HL-60 (cell line): ENCODE data around the gene BCAN.

ENCODE experiments used
- DNase-seq, 2 experiments: peaks; one replicate each; pipeline ENCODE4 v3.0.0-alpha.2; 2010 to 2020; ENCODE audit warnings: low read depth in 1 of 2, low spot score in 1 of 2
- H3K27ac ChIP-seq: fragments of 250-450 bp; sonication (Bioruptor Pico); replicated peaks from 2 replicates; pipeline ENCODE4 v1.5.1; 2020; ENCODE audit warnings: mild to moderate bottlenecking, moderate library complexity
- H3K27me3 ChIP-seq: fragments of 250-450 bp; sonication (Bioruptor Pico); 2 replicates; pipeline ENCODE4 v1.5.1; 2021; ENCODE audit warnings: mild to moderate bottlenecking, moderate library complexity; ENCODE audit not compliant: insufficient read depth, poor library complexity, severe bottlenecking
- H3K4me3 ChIP-seq: replicated peaks from 2 replicates; pipeline ENCODE4 v1.5.1; 2011; ENCODE audit warnings: mild to moderate bottlenecking, control low read depth, low read length; ENCODE audit not compliant: insufficient read depth
- GABPA ChIP-seq: IDR thresholded peaks from 2 replicates; pipeline ENCODE4 v1.6.1; 2012; ENCODE audit warnings: low read depth
- POLR2AphosphoS5 ChIP-seq: IDR thresholded peaks from 2 replicates; pipeline ENCODE4 v1.6.1; 2012; ENCODE audit warnings: low read depth
- REST ChIP-seq: IDR thresholded peaks from 2 replicates; pipeline ENCODE4 v1.6.1; 2012; ENCODE audit warnings: low read depth; ENCODE audit not compliant: insufficient replicate concordance
- SPI1 ChIP-seq: IDR thresholded peaks from 2 replicates; pipeline ENCODE4 v1.6.1; 2012; ENCODE audit warnings: low read depth, mild to moderate bottlenecking, borderline replicate concordance
- TF ChIP-seq, protein P1 (sequence below): IDR thresholded peaks from one replicate; pipeline ENCODE4 v1.5.1; 2011; ENCODE audit warnings: low read length, control low read depth, inconsistent platforms; ENCODE audit not compliant: insufficient read depth

The BCAN gene

DNA sequence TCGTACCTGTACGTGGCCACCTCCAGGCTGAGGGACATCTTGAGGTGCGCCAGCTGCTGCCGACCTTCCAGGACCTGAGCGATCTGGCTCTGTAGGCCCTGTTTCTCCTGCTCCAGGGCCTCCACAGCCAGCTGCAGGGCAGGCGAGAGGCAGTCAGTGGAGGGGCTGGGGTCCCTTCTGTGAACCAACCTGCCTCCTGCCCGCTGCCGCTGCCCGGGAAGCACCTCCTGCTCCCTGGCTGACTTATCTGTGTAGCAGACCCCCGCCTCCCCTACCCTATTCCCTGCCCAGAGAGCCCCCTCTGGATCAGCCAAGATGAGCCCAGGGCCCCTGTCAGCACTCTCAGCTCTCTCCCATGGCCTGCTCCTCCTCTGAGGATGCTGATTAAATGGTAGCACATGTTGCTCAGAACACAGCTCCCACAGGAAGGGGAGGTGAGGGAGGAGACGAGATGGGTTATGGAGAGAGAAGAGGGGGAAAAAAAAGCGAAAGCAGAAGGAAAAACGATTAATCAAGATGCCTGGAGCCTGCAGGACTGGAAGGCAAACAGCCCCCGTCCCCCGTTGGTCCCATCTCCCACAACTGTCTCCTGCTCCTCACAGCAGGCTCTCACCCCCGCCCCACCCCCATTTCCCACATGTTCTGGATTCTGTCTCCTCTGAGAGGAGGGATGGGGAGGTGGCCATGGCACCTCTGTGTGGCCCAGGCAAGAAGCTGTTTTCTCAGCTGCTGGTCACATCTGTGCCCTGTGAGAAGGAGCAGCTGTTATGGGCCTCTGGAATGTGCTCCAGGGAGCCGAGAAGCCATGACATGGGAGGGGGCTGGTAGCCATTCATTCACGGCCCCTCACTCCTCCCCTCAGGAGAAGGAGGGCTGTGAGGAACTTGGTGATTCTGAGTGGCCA is 33.5 kb downstream of the BCAN start:
- Histone ChIP-seq H3K4me3 (no peak overlapping the region), H3K27ac (no peak overlapping the region), H3K27me3 (peaks cover 76% of the 10 kb centered on the region)
- no peak for TF ChIP-seq SPI1
- TF ChIP-seq GABPA: no peak
- TF ChIP-seq, protein P1, sequence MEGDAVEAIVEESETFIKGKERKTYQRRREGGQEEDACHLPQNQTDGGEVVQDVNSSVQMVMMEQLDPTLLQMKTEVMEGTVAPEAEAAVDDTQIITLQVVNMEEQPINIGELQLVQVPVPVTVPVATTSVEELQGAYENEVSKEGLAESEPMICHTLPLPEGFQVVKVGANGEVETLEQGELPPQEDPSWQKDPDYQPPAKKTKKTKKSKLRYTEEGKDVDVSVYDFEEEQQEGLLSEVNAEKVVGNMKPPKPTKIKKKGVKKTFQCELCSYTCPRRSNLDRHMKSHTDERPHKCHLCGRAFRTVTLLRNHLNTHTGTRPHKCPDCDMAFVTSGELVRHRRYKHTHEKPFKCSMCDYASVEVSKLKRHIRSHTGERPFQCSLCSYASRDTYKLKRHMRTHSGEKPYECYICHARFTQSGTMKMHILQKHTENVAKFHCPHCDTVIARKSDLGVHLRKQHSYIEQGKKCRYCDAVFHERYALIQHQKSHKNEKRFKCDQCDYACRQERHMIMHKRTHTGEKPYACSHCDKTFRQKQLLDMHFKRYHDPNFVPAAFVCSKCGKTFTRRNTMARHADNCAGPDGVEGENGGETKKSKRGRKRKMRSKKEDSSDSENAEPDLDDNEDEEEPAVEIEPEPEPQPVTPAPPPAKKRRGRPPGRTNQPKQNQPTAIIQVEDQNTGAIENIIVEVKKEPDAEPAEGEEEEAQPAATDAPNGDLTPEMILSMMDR: no peak
- TF ChIP-seq REST: no peak
- no peak for TF ChIP-seq POLR2AphosphoS5
- DNase-seq: no peak

GRCh38 chr1:156676114-156676819 is 34.4 kb downstream of the BCAN start:
- no peak for TF ChIP-seq SPI1
- no peak for TF ChIP-seq GABPA
- no peak for TF ChIP-seq POLR2AphosphoS5
- TF ChIP-seq REST: no peak
- TF ChIP-seq, protein P1: no peak
- H3K27ac ChIP-seq: no peak overlapping the region
- H3K27me3 ChIP-seq: peaks cover 81% of the 10 kb centered on the region
- no peak for DNase-seq
- H3K4me3 ChIP-seq: no peak overlapping the region

GRCh38 chr1:156676820-156677615 is 35.1 kb downstream of the BCAN start, which contains the start of gene NES:
NES (minus strand) TSS chr1:156677407; CDS start chr1:156677264, 143 bp downstream.
- H3K27ac ChIP-seq: no peak within 1 kb of the TSS
- TF ChIP-seq REST (no peak), SPI1 (no peak), POLR2AphosphoS5 (no peak), GABPA (no peak)
- TF ChIP-seq, protein P1: no peak
- H3K4me3 ChIP-seq: no peak within 1 kb of the TSS
- H3K27me3 ChIP-seq: peaks cover 83% of the 10 kb centered on the region
- no peak for DNase-seq
